D721Med (cell line): ENCODE data around the gene E2F4.

Source experiments
- DNase-seq: peaks from one replicate; pipeline ENCODE4 v3.0.0; 2011; ENCODE audit warnings: low spot score; ENCODE audit not compliant: insufficient read length
- FAIRE-seq: peaks from 2 replicates; lab custom pipeline; 2011; peaks lifted over from hg19 to GRCh38; lab: Jason Lieb, UNC
- CTCF ChIP-seq: IDR thresholded peaks from 2 replicates; pipeline ENCODE4 v1.5.1; 2012; ENCODE audit warnings: mild to moderate bottlenecking, control low read depth; ENCODE audit not compliant: insufficient read depth; ENCODE audit errors: missing control alignments

E2F4 gene

GRCh38 chr16:67245186-67245585, 53.2 kb downstream of the E2F4 start:
- no peak for DNase-seq

GRCh38 chr16:67245674-67246080, 53.7 kb downstream of the E2F4 start:
- no peak for FAIRE-seq
- TF ChIP-seq CTCF: no peak
- no peak for DNase-seq

More at GRCh38 chr16:67245186-67245585, 53.2 kb downstream of the E2F4 start:
- TF ChIP-seq CTCF: no peak
- FAIRE-seq: no peak

GRCh38 chr16:67246081-67246755, 54.3 kb downstream of the E2F4 start:
- TF ChIP-seq CTCF: peak; percentile 41
- FAIRE-seq (no peak), DNase-seq (peak; percentile 34)

- TF ChIP-seq CTCF: no peak
- FAIRE-seq: no peak
- DNase-seq: no peak
Measured at GRCh38 chr16:67246756-67247191, 54.8 kb downstream of the E2F4 start.

- no peak for TF ChIP-seq CTCF
- DNase-seq (peak; percentile 32), FAIRE-seq (no peak)
Measured at GRCh38 chr16:67247192-67248072, 55.5 kb downstream of the E2F4 start, which contains the start of gene FHOD1. TSS of gene FHOD1 (minus strand) at chr16:67247481. CDS start at chr16:67247410, 71 bp downstream.

- TF ChIP-seq CTCF: no peak
- DNase-seq (no peak), FAIRE-seq (no peak)
Measured at GRCh38 chr16:67248073-67248400, 56.1 kb downstream of the E2F4 start.
